Suppressor macrophage treated with lipopolysaccharide for 4 hours (primary cell): ENCODE data around the gene GCFC2.

Source experiments
- DNase-seq: peaks from one replicate; pipeline ENCODE4 v3.0.0-alpha.2; 2020

The GCFC2 gene

DNA sequence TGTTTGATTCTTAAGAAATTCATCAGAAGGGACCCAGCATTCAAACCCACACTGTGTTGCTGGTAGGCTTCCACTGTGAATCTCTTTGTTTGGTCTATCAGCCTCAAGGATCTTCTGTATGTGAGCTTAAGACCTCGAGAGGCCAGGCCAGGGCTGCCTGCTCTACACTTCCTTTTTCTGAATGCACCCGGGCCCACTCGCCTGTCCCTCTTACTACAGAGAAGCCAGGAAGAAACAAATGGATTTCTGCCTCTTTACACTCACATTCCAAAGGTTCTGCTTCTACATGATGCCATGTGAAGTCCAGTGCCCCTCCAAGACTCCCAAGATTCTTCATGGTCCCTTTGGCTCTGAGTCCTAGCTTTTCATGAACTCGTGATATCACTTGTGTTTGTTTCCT is 89.5 kb downstream of the GCFC2 start:
- no peak for DNase-seq

DNA sequence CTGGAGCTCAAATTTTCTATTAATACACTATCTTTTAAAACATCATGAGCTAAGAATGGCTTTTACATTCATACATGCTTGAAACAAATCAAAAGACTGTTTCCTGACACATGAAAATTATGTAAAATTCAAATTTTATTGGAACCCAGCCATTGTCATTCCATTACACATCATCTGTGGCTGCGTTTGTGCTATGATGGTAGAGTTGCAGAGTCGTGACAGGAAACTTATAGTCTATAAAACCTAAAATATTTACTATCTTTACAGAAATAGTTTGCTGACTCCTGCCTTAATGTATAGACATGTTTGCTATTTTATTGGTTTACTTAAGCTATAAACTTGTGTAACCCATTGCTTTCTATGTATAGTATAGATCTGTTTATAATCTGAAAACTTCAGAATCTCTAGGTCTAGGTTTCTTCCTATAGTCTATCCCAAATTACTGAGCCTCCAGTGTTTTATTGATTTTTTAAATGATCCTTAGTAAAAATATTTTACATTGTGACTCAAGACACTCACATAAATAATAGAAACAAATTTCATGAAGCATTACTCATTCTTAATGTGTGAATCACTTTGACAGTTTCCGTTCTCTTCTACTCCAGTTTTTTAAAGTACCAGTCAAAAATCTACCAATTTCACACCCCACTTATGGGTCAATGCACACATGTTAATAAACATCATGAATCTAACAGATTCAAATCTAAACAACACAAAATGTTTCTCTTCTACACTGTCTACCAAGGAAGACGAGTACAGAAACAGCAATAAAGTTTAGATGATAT is 90.6 kb downstream of the GCFC2 start:
- DNase-seq, result no peak

DNA sequence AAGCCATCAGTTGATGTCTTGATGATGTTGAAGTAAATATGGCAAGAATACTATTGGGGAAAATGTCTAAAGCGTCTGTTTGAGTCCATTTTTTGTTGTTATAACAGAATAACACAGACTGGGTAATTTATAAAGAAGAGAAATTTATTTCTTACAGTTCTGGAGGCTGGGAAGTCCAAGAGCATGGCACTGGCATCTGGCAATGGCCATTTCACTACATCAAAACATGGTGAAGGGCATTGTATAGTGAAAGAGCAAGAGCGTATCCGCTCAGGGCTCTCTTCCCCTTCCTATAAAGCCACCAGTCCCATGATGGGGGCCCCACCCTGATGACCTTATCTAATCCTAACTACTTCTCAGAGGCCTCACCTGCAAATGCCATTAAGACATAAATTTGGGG is 93.8 kb downstream of the GCFC2 start:
- DNase-seq, result no peak

DNA sequence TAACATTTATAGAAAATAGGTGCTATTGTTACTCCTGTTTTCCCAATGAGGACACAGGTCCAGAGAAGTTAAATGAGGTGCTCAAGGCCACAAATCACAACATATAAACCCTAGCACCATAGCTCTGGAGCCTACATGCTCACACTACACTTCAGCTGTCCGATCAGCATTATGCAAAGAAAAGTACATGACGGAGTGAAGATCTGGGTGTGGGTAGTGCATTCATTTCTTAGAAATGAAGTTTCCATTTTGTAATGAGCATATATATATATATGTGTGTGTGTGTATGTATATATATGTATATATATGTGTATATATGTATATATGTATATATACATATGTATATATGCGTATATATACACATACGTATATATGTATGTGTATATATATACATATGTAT is 94.3 kb downstream of the GCFC2 start:
- DNase-seq, result no peak

DNA sequence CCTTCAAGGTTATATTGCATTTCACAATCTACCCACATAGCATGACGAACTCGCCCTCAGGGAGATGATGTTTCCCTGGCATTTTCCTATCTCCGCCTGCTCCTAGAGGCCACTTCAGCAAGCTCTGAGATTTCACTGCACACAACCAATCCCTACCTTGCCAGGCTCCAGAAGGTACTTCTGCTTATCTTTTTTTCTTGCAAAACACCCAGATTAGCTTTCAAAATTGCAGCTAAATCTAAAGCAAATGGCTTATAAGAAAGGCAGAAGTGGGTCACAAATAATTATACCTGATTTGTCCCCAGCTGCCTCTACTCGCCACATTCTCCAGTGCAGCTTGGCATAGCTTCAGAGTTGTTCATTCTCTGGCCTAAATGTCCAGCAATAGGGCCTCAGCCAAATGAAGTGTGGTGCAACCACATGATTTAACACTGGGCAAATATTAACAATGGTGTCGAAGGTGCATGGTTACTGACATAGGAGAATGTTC is 96.5 kb downstream of the GCFC2 start:
- no peak for DNase-seq

DNA sequence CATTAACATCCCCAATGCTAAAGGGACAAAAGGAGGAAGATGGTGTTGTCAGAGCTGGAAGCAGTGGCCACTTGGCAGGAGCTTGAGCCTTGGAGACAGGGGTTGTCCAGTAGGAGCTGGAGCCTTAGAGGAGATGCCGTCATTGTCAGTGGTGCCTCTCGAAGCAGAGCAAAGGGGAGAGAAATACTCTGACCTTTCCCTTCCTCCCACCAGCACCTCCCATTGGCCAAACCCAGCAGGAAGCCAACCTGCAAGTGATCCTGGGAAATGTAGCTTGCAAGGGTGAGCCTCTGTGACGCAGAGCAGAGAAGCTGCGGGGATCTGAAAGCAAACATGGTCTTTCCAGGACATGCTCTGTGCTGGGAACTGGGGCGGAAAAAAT is 97.9 kb downstream of the GCFC2 start:
- DNase-seq, result no peak
